Stimulated activated CD4-positive, alpha-beta T cell treated with anti-CD3 and anti-CD28 coated beads, Interleukin-15, amount 100 ng/mL, for 24 hours (primary cell): ENCODE results near the gene MEPCE.

ENCODE experiments used
- DNase-seq: peaks from one replicate; pipeline ENCODE4 v3.0.0-alpha.2; 2020

MEPCE gene

DNA sequence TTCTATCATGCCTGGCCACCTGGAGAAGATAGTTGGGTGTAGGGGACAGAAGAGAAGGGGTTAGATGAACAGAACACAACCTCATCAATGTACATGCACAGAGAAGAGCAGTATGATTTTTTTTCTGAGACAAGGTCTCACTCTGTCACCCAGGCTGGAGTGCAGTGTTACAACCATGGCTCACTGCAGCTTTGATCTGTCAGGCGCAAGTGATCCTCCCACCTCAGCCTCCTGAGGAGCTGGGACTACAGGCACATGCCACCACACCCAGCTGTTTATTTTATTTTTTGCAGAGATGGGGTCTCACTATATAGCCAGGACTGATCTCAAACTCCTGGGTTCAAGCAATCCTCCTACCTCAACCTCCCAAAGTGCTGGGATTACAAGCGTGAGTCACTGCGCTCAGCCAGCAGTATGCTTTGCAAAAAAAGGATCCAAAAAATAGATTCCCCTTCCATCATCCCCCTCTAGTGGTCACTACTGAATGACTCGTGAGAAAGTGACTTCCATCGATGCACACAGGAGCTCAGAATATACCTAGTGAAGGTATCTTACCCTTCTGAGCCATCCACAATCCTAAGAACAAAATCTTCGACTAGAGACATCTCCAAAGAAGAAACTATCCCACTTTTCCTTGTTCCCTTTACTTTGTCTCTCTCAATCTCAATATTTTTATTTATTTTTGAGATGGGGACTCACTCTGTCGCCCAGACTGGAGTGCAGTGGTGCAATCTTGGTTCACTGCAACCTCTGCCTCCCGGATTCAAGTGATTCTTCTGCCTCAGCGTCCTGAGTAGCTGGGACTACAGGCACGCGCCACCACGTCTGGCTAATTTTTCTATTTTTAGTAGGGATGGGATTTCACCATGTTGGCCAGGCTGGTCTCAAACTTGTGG is 22.1 kb upstream of the MEPCE start:
- DNase-seq: peak; percentile 46

DNA sequence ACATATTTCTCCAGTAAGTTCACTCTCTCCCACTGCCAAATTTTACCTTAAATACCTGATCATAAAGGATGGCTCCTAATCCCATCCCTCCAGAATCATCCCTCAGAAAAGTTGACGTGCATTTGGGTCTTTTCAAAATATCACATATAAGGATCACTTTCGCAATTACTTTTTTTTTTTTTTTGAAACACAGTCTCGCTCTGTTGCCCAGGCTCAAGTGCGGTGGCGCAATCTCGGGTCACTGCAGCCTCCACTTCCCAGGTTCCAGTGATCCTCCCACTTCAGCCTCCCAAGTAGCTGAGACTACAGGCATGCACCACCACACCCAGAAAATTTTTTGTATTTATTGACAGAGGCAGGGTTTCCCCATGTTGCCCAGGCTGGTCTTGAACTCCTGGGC is 18.5 kb upstream of the MEPCE start:
- no peak for DNase-seq

- no peak for DNase-seq
These were observed 16.3 kb upstream of the MEPCE start for GRCh38 chr7:100413346-100413745.

DNA sequence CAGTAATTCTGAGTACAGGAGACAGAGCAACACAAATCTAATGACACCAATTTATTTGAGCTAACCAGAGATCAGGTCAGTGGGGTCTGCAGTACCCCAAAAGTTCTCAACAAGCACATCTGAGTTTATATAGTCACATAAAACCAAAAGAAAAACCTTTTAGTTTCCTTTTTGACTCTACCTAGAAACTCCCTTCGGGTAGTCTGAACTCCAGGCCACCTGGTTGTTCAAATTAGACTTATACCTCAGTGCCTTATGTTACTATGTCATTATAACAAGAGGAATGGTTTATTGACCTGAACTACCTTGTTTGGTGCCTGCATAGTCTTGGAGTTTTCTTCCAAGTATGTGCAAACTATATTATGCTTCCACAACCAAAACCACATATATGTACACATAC is 15.7 kb upstream of the MEPCE start:
- no peak for DNase-seq

GRCh38 chr7:100415448-100415847 is 14.2 kb upstream of the MEPCE start:
- DNase-seq: no peak

DNA sequence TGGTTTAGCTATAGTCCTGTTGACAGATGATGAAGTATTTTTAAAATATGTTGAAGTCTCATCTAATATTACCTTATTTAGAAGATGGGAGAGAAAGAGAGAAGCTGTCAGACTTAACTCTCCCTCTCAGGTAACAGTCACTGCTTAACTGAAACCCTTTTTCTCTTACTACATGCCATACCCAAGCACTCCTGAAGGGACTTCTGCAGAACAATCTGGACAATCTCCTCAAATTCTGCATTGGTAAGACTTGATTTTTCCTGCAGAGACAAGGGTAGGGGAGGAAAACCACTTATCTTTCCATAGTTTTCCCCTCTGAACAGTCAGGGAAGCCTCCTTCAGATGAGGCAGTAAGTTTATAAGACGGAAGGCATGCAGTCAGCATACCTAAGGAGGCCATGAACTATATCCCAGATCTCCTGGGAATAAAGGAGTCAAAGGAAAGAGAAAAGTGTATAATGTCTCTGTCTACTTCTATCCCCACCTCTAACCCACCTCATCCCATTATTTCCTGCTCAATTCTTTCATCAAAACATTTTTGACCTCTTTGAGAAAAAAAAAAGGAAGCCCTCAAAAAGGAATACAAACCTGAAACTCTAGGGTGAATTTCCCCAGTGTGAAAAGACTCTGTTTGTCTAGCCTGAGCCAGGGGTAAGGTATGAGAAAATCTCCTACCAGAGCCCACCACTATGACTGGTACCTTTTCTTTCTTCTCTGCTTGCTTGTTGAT is 10.5 kb upstream of the MEPCE start:
- DNase-seq: no peak

GRCh38 chr7:100419660-100420226 is 9.9 kb upstream of the MEPCE start:
- DNase-seq: no peak

GRCh38 chr7:100423315-100423714 is 6.3 kb upstream of the MEPCE start:
- DNase-seq: no peak

- no peak for DNase-seq
These were observed 4.3 kb upstream of the MEPCE start for GRCh38 chr7:100425347-100425746.

GRCh38 chr7:100426516-100426915 is 3.1 kb upstream of the MEPCE start:
- DNase-seq: no peak

DNA sequence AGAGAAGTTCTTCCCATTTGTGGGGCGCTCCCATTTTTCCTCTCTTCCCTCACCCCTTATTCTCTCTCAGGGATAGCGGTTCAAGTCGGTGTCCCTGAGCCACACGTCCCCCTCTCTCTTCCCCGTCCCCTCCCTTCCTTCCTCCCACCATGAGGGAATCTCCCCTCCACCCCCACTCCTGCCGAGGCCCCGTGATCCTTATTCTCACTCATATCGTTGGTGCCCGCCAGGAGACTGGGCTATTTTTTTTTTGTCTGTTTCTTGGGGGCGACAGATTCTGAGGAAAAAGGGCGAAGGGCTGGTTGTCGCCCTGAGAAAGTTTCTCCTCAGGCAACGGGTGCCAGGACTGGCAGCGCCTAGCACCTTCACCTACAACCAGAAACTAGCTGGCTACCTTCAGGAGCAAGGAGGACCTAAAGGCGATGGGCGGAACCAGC is 1.9 kb upstream of the MEPCE start:
- DNase-seq: no peak

DNA sequence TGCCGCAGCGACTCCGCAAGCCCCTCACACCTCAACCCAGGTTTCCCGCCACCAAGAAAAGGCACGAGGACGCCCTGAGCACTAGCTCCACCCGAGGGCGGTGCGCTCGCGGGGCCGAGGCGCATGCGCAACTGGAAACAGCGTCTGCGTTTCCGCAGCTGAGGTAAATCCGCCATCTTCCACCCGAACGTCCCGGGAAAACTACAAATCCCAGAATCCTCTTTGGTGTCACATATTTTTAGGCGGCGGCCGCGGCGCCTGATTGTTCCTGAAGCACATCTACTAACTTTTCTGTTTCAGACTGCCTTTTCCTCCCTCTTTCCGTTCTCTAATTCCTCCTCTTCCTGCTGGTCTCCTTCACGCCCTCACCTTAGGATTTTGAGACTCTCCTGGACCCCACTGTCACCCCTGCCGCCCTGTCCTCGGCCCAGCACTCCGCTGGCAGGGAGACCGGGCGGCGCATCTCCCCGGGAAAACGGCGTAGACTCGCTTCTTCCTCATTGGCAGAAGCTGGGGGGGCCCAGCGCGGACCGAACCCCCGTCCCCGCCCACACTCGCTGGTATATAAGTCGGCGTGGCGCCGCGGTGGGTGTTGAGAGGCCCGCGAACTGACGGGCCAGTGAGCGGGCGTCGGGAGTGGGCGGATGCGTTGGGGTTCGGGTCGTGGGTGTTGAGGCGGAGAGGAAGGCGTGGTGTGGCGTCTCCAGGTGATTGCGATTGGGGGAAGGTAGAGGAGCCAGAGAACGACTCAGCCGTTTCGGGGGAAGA is 1.2 kb upstream of the MEPCE start, which contains the start of gene ZCWPW1:
ZCWPW1 (minus strand) TSS at position 505 of the 768 bp plus-strand sequence. CDS start 8,054 bp downstream, outside the sequence.
- DNase-seq: peak; percentile 98

DNA sequence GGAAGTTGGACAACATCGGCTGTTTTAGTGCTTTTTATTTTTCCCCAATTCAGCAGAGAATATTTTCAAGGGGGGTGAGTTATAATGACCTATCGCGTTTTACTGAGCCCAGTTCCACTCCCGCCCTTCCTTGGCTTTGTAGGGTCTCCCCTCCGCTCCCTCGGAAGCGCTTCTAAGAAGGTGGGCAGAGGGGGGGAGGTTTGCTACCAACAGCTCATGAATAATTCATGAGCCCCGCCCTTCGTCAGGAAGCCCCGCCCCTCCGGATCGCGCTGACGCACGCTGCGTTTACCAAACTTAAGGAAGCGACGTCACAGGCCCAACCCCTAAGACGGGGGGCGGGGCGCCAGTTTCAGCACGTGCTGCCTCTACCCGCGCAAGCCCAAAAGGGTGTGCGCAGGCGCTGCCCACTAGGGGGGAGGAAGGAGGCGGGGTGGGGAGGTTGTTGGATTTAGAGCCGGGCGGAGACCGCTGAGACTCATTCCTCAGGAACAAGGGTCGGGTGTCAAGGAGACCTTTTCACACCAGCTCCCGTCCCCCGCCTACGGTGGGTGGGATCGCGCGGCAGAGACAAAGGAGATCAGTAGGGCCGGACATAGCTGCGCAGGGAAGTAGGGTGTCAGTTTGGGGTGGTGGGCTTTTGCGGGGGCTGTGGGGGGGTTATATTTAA is 529 bp upstream of the MEPCE start:
- DNase-seq: peak; percentile 100

- peak; percentile 52 for DNase-seq
These were observed 1.1 kb downstream of the MEPCE start for GRCh38 chr7:100430493-100431285.

- DNase-seq: no peak
These were observed 1.7 kb downstream of the MEPCE start for GRCh38 chr7:100431286-100431735.

DNA sequence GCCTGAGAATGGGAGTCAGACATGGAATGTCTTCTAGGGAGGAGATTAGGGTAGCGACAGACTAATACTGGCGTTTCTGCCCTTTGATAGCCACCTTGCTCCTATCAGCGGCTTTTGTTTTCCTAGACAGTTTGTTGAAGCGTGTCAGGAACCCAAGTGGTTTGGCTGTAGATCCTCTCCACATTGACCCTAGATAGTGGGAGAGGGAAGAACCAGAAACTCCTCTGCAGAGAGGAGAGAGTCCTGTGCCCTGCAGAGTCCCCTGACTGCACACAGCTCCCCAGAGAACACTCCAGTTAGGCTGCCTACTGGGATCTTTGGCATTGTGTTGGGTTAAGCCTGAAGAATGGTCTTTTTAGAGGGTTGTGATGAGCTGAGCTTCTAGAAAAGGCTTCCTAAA is 2.4 kb downstream of the MEPCE start:
- DNase-seq: no peak

GRCh38 chr7:100432621-100433275 is 3.1 kb downstream of the MEPCE start:
- DNase-seq: no peak

- no peak for DNase-seq
These were observed 3.6 kb downstream of the MEPCE start for GRCh38 chr7:100433276-100433591.

GRCh38 chr7:100433592-100434296 is 4.1 kb downstream of the MEPCE start:
- DNase-seq: no peak
